PFSK-1 (cell line): ENCODE data around the gene DEFB114.

Source experiments
- FOXP2 ChIP-seq: optimal IDR thresholded peaks from 2 replicates; pipeline ENCODE3; 2011; ENCODE audit warnings: borderline replicate concordance, control low read depth, inconsistent platforms; ENCODE audit not compliant: insufficient read depth; ENCODE audit errors: extremely low read length, extremely low read depth
- POLR2AphosphoS5 ChIP-seq: IDR thresholded peaks from 2 replicates; pipeline ENCODE4 v1.6.1; 2012; ENCODE audit warnings: low read depth, mild to moderate bottlenecking, control low read depth, low read length, moderate library complexity
- REST ChIP-seq, 2 experiments: IDR thresholded peaks; 2 replicates each; pipeline versions ENCODE4 v1.6.1 to v1.8.0; 2011 to 2012; ENCODE audit warnings: low read depth in 2 of 2, low read length in 2 of 2, control low read depth in 1 of 2, inconsistent platforms in 1 of 2, mild to moderate bottlenecking in 1 of 2, moderate library complexity in 1 of 2; ENCODE audit not compliant: insufficient read depth in 1 of 2
- SIN3A ChIP-seq: IDR thresholded peaks from 2 replicates; pipeline ENCODE4 v1.6.1; 2012; ENCODE audit warnings: mild to moderate bottlenecking, low read length, moderate library complexity, borderline replicate concordance; ENCODE audit not compliant: insufficient read depth
- TAF1 ChIP-seq: IDR thresholded peaks from 2 replicates; pipeline ENCODE4 v1.6.1; 2012; ENCODE audit warnings: low read length, control low read depth, borderline replicate concordance; ENCODE audit not compliant: insufficient read depth

DEFB114 gene

GRCh38 chr6:49923826-49924225 is 40.1 kb downstream of the DEFB114 start:
- TF ChIP-seq FOXP2 (no peak), REST (IDR thresholded peaks at IDR 0.05; ENCODE audit: insufficient read depth in 1 of 2, low read depth in 2 of 2, low read length in 2 of 2) (no peak), TAF1 (no peak), SIN3A (no peak), POLR2AphosphoS5 (no peak)

GRCh38 chr6:49919935-49920644 is 43.9 kb downstream of the DEFB114 start:
- TF ChIP-seq FOXP2 (no peak), POLR2AphosphoS5 (no peak), REST (IDR thresholded peaks at IDR 0.05; ENCODE audit: insufficient read depth in 1 of 2, low read depth in 2 of 2, low read length in 2 of 2) (no peak), TAF1 (no peak), SIN3A (no peak)

GRCh38 chr6:49919261-49919660 is 44.7 kb downstream of the DEFB114 start:
- TF ChIP-seq TAF1 (no peak), SIN3A (no peak)

GRCh38 chr6:49918787-49919186 is 45.2 kb downstream of the DEFB114 start:
- TF ChIP-seq FOXP2 (no peak), SIN3A (no peak), TAF1 (no peak)

GRCh38 chr6:49915035-49915434 is 48.9 kb downstream of the DEFB114 start:
- TF ChIP-seq REST (IDR thresholded peaks at IDR 0.05; ENCODE audit: insufficient read depth in 1 of 2, low read depth in 2 of 2, low read length in 2 of 2) (no peak), TAF1 (no peak), SIN3A (no peak), POLR2AphosphoS5 (no peak), FOXP2 (no peak)

- TF ChIP-seq TAF1 (no peak), FOXP2 (no peak), SIN3A (no peak), REST (IDR thresholded peaks at IDR 0.05; ENCODE audit: insufficient read depth in 1 of 2, low read depth in 2 of 2, low read length in 2 of 2) (no peak), POLR2AphosphoS5 (no peak)
Observed at GRCh38 chr6:49913636-49914375, 50.2 kb downstream of the DEFB114 start.
